ENCODE measurements around the gene OR2T34. TPM values are rescaled to one million over a fixed set of nuclear protein-coding genes. Genes with fewer than 3 reads are reported as not detected.
"Not testable (repeated sequence)": the region's sequence is repeated elsewhere in the genome, so short reads cannot be mapped to it uniquely, and the experiment has no call there.

OR2T34 gene
- total RNA-seq, 1 experiment from 2014 or later, result not detected

GRCh38 chr1:248547383-248547782, 27.2 kb downstream of the OR2T34 start:
- H3K9me2 ChIP-seq (replicated peaks; ENCODE audit: insufficient read depth, low read length); H3K36me3 ChIP-seq (ENCODE audit: insufficient read depth, low read length); H2AFZ ChIP-seq (ENCODE audit: low read length); H4K20me1 ChIP-seq (ENCODE audit: insufficient read depth, low read depth, low read length); H3K4me1 ChIP-seq (ENCODE audit: low read length); H3K9ac ChIP-seq (ENCODE audit: low read length); H3K27ac ChIP-seq (ENCODE audit: low read length); H3K79me2 ChIP-seq (ENCODE audit: low read length); H3K9me3 ChIP-seq (ENCODE audit: low read length); DNase-seq; H3K4me3 ChIP-seq (ENCODE audit: low read length); H3K4me2 ChIP-seq (ENCODE audit: low read depth, low read length, poor library complexity, severe bottlenecking); H3K27me3 ChIP-seq (ENCODE audit: low read length): not testable (repeated sequence)

- H3K4me3 ChIP-seq (ENCODE audit: low read length); H3K79me2 ChIP-seq (ENCODE audit: low read length); H3K4me2 ChIP-seq (ENCODE audit: low read depth, low read length, poor library complexity, severe bottlenecking); H2AFZ ChIP-seq (ENCODE audit: low read length); H3K27ac ChIP-seq (ENCODE audit: low read length); H3K4me1 ChIP-seq (ENCODE audit: low read length); H4K20me1 ChIP-seq (ENCODE audit: insufficient read depth, low read depth, low read length); H3K9me2 ChIP-seq (replicated peaks; ENCODE audit: insufficient read depth, low read length); H3K27me3 ChIP-seq (ENCODE audit: low read length); H3K36me3 ChIP-seq (ENCODE audit: insufficient read depth, low read length); DNase-seq; H3K9ac ChIP-seq (ENCODE audit: low read length); H3K9me3 ChIP-seq (ENCODE audit: low read length): not testable (repeated sequence)
Measured at GRCh38 chr1:248537449-248537848, 37.1 kb downstream of the OR2T34 start.

Small RNA genes lying within 50 kb of the gene (small RNA-seq; reads per million reads assigned to genes)
- not detected for gene RF00019

Other genes with a start within 250 kb of the OR2T34 start
- gene OR14C36, start 226.0 kb downstream of the OR2T34 start, total RNA-seq (2014; rRNA removed; shearing (Covaris generic); ENCODE audit: low replicate concordance), result not detected in 2 replicates
- not detected in 2 replicates for gene OR2T4, start 213.1 kb downstream of the OR2T34 start, total RNA-seq (2014; rRNA removed; shearing (Covaris generic); ENCODE audit: low replicate concordance)
- not detected in 2 replicates for gene OR2T6, start 199.0 kb downstream of the OR2T34 start, total RNA-seq (2014; rRNA removed; shearing (Covaris generic); ENCODE audit: low replicate concordance)
- not detected in 2 replicates for gene OR2T1, start 171.7 kb downstream of the OR2T34 start, total RNA-seq (2014; rRNA removed; shearing (Covaris generic); ENCODE audit: low replicate concordance)
- not detected in 2 replicates for gene OR2T2, start 129.1 kb downstream of the OR2T34 start, total RNA-seq (2014; rRNA removed; shearing (Covaris generic); ENCODE audit: low replicate concordance)
- not detected in 2 replicates for gene OR2T3, start 101.4 kb downstream of the OR2T34 start, total RNA-seq (2014; rRNA removed; shearing (Covaris generic); ENCODE audit: low replicate concordance)
- gene OR2T5, start 86.2 kb downstream of the OR2T34 start, total RNA-seq (2014; rRNA removed; shearing (Covaris generic); ENCODE audit: low replicate concordance), result not detected in 2 replicates
- gene OR2G6, start 66.7 kb downstream of the OR2T34 start, total RNA-seq (2014; rRNA removed; shearing (Covaris generic); ENCODE audit: low replicate concordance), result not detected in 2 replicates
- not detected in 2 replicates for gene OR2T29, start 12.0 kb downstream of the OR2T34 start, total RNA-seq (2014; rRNA removed; shearing (Covaris generic); ENCODE audit: low replicate concordance)
- not detected in 2 replicates for gene OR2T10, start 22.9 kb upstream of the OR2T34 start, total RNA-seq (2014; rRNA removed; shearing (Covaris generic); ENCODE audit: low replicate concordance)
- gene OR2T11, start 60.3 kb upstream of the OR2T34 start, total RNA-seq (2014; rRNA removed; shearing (Covaris generic); ENCODE audit: low replicate concordance), result not detected in 2 replicates
- not detected in 2 replicates for gene OR2T35, start 70.5 kb upstream of the OR2T34 start, total RNA-seq (2014; rRNA removed; shearing (Covaris generic); ENCODE audit: low replicate concordance)
- gene OR2T27, start 80.8 kb upstream of the OR2T34 start, total RNA-seq (2014; rRNA removed; shearing (Covaris generic); ENCODE audit: low replicate concordance), result not detected in 2 replicates
- gene OR14I1, start 128.0 kb upstream of the OR2T34 start, total RNA-seq (2014; rRNA removed; shearing (Covaris generic); ENCODE audit: low replicate concordance), result not detected in 2 replicates
- gene LYPD8, start 181.0 kb upstream of the OR2T34 start, total RNA-seq (2014; rRNA removed; shearing (Covaris generic); ENCODE audit: low replicate concordance), result not detected in 2 replicates

Data from Karpas-422 (cell line).